ENCODE measurements around the gene ADCY9.
"Not testable (repeated sequence)": the region's sequence is repeated elsewhere in the genome, so short reads cannot be mapped to it uniquely, and the experiment has no call there.

Gene ADCY9

DNA sequence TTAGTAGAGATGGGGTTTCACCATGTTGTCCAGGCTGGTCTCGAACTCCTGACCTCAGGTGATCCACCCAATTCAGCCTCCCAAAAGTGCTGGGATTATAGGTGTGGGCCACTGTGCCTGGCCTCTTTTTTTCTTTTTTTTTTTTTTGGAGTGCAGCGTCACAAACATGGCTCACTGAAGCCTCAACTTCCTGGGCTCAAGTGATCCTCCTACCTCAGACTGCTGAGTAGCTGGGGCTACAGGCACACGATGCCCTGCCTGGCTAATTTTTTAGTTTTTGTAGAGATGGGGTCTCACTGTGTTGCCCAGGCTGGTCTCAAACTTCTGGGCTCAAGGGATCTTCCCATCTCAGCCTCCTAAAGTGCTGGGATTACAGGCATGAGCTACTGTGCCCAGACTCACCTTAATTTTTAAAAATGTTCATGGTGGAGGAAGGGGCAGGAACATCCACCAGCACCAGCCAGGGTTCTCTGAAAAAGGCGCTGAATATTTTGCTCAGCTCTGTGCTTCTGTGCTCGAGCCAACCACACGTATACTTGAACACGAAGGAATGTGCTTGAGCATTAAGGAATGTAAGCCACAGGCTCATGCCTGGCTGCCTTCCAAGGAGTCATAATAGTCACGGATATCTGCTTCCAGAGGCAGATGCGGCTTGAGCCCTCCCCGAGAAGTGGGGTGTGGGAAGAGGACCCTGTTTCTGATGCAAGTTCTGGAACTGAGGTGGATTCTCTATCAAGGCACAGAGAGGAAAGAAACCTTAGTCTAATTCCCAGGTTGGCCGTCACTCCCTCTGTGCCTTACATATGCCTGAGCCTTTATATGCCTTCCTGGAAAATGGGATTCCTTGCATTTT, 170.3 kb downstream of the ADCY9 start:
- DNase-seq, result no peak

DNA sequence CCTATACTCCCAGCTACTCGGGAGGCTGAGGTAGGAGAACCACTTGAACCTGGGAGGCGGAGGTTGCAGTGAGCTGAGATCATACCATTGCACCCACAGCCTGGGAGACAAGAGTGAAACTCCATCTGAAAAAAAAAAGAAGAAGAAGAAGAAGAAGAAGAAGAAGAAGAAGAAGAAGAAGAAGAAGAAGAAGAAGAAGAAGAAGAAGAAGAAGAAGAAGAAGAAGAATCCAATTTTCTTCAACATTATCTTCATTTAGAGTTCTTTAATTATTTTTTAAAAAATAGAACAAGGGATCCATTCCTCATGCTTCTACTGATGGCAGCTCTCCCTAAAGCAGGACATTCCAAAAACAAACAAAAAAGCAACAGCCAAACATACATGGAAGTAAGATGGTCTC, 171.8 kb downstream of the ADCY9 start:
- DNase-seq, result not testable (repeated sequence)

DNA sequence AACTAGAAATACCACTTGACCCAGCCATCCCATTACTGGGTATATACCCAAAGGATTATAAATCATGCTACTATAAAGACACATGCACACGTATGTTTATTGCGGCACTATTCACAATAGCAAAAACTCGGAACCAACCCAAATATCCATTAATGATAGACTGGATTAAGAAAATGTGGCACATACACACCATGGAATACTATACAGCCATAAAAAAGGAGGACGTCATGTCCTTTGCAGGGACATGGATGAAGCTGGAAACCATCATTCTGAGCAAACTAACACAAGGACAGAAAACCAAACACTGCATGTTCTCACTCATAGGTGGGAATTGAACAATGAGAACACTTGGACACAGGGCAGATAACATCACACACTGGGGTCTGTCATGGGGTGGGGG, 174.1 kb downstream of the ADCY9 start:
- DNase-seq, result not testable (repeated sequence)

DNA sequence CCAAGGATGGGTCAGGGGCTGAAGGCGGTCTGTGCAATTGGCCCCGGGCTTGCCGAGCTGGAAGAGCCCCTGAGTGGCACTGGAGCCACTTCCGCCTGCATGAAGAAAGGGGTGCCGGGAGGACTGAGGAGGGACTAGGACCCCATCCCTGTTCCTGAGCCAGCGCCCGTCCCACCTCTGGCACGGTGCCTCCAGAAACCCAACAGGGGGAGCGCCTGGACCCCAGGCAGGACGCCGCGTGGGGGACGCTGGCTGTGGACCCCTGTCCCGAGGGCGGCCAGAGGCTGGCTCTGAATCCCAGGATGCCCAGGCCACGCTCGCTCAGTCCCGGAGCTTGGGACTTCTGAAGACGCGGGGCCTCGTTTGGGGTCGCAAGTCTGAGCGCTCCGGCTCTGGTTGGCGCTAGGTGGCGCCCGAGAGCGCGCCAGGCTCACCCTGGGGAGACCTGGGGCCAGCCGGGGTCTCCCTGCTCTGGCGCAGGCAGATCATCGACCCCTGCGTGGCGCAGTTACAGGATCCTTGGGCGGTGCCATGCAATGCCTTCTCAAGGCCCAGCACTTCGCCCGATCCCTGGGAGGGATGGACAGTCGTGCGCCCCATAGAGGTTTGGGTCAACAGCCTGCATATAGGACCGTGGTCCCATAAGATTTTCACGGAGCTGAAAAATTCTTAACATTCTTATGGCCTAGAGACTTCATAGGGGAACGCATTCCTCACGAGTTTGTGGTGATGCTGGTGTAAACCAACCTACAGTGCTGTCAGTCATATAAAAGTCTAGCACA, 177.2 kb downstream of the ADCY9 start:
- DNase-seq, result peak; percentile 41

DNA sequence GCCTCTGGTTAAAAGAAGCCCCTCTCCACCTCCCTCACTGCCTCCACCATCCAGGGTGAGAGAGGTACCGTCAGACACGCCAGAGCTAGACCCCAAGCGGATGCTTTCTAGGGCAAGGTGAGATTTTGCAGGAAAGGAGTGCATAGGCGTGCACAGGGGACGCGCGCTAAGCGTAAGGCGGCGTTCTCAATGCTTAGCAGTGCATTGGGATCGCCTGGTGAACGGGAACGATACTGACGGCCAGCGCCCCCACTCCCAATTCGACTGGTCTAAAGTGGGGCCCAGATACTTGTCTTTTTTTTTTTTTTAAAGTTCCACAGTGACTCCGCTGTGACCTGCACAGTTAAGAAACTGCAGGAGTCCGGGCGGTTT, 177.8 kb downstream of the ADCY9 start:
- no peak for DNase-seq

DNA sequence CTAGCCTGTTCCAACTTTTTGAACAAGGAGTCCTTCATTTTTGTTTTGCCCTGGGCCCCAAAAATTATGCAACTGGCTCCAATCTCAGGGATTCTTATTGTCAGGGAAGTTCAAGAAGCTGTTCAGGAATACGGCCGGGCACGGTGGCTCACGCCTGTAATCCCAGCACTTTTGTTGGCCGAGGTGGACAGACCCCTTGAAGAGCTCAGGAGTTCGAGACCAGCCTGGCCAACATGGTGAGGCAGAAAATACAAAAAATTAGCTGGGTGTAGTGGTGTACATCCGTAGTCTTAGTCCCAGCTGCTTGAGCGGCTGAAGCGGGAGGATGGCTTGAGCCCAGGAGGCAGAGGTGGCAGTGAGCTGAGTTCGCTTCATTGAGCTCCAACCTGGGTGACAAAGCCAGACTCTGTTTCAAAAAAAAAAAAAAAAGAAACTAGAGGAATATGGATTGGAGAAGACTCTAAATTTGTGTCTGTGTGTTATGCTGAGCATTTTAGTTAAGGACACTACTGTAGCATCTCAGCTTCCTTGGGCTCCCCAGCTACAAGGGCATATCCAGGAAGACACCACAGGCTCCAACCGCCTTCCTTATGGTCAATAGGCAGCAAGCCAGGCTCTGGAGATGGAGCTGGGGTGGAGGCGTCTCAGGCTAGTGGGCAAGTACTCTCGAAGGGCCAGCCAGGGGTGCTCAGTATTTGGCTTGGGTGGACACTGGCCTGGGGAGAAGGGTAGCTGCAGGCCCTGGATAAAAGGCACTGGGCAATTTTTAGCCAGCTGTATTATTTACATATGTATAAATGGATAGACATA, 179.0 kb downstream of the ADCY9 start:
- DNase-seq, result no peak

DNA sequence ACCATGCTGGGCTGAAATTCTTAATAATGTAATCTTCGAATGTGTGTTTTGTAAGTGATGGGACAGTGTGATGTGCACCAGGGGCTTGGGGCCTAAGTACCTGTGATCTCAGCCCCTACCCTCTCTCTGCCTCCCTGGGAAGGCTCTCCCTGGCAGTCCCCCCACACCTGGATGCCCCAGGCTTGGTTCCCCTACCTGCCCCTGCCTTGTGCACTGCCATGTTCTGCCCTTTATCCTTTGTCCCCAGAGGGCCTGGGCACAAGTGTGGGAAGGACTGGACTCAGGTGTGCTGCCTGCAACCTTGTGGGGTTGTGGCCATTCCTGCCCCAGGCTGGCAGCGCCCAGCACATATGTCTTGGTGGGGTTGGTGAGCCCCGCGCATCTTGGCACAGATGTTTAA, 180.3 kb downstream of the ADCY9 start:
- no peak for DNase-seq

DNA sequence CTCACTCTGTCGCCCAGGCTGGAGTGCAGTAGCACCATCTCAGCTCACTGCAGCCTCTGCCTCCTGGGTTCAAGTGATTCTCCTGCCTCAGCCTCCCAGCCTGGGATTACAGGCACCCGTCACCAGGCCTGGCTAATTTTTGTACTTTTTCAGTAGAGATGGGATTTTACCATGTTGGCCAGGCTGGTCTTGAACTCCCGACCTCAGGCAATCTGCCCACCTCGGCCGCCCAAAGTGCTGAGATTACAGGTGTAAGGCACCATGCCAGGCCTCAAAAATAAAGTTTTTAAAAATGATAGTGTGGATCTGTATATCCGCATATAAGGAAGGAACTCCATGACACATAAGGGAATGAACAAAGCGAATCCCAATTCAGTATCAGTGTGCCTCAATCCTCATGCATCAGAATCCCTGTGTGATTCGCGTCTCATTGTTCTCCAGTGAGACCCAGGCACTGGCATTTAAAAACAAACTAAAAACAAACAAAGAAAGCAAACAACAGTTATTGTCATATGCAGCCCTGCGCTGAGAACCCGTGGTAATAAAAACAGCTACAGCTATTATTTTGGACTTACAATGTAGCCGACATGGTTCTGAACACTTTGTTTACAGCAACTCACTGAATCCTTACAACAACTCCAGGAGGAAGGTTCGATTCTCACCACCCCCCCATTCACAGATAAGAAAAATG, 181.6 kb downstream of the ADCY9 start:
- DNase-seq, result no peak

DNA sequence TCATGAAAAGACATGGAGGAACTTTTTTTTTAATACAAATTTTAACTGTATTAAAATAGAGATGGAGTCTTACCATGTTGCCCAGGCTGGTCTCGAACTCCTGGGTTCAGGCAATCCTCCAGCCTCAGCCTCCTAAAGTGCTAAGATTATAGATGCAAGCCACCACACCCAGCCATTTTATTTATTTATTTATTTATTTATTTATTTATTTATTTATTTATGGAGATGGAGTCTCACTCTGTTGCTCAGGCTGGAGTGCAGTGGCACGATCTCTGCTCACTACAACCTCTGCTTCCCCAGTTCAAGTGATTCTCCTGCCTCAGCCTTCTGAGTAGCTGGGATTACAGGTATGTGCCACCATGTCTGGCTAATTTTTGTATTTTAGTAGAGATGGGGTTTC, 189.1 kb downstream of the ADCY9 start:
- DNase-seq, result not testable (repeated sequence)

DNA sequence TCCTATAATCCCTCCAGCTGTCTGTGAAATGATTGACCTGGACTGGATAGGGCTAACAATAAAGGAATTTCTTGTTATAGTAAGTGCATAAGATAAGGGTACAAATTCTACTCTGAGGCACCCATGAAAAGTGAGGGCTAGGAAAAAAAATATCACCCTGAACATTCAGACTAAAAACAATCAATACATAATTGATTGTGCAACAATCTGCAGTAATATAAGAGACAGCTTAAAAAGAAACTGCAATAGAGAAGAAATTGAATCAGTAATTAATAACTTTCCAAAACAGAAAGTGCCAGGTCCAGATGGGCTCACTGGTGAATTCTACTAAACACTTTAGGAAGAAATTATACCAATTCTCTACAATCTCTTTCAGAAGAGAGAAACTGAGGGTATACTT, 191.5 kb downstream of the ADCY9 start:
- no peak for DNase-seq

DNA sequence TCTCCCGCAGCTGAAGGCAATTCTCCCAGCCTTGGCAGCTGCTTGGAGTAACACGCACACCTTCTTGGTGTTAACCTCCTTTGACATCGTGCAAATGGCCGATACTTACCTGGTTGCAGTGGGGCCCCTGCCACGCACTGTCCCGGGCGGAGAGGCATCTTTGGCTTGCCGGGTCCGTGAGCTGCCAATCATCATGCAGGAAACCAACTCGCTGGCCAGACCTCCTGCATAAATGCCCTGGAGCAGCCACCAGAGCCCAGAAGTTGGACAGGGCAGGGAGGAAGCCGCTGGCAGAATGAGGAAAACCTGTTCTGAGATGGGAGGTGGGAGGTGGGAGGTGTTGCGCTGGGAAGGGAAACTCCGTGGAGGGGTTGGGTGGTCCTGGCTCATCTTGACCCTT, 194.0 kb downstream of the ADCY9 start:
- no peak for DNase-seq

DNA sequence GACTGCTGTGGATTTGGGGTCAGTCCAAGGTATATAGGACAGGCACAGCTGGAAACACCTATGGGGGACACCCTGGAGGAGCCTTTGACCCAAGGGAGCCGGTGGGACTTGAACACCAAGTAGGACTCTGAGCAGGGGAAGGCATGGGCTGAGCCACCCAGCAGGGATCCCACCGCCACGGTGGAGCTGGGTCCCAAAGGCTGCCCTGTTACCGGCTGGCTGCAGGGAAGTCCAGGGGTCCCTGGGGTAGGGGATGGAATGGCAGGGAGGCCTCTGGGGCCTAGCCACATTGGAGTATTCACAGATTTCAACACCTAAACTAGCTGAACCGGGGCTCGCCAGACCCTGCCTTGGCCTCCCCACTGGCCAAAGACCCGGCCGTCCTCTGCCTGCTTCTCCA, 196.0 kb downstream of the ADCY9 start:
- no peak for DNase-seq

DNA sequence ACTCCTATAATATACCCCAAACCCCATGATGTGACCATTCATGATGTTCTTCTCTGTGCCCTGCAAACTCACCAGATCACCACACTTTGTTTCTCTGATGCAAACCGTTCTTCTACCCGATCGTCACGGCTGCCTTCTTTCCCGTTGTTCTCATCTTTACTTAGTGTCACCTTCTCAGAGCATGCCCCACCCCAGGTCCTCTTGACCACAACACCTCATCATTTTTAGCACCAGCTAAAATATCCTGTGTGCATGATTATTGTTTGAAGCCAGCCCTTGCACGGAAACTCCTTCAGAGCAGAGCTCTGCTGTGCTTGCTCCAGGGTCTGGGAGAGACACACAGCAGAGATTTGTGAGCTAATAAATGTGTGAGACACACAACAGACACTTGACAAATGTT, 196.8 kb downstream of the ADCY9 start:
- no peak for DNase-seq

DNA sequence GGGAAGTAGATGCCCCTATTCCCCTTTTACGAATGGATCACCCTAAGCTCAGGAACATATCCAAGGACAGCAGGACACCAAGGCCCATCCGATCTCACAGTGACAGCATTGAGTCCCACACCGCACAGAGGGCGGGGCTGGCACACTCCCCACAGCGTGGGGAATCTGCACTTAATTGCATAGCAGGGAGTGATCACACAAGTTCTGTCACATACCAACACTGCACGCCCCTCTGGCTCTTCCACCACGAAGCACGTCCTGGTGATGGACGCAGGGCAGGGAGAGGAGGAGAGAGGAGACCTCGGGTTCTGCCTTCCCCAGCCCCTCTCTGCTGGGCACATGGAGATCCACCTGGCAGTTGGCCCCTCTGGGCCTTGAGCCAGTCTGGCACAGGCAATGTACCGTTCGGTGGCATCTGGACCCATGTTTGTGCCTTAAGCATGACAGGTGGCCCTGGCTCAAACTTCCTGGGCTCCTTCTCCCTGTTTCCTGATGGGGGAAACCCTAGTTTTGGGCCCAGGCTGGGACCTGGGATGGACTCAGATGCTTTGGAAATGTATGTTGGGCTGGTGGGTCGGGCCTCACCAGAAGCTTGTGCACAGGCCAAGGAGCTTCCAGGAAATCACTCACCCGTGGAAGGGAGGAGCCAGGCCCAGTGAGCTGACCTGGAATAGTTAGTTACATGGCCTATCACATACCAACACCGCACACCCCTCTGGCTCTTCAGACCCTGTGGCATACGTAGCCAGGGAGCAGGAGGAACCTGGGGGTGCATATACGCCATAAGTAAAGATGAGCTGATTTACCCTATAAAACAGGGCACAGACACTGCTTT, 200.6 kb downstream of the ADCY9 start:
- no peak for DNase-seq

DNA sequence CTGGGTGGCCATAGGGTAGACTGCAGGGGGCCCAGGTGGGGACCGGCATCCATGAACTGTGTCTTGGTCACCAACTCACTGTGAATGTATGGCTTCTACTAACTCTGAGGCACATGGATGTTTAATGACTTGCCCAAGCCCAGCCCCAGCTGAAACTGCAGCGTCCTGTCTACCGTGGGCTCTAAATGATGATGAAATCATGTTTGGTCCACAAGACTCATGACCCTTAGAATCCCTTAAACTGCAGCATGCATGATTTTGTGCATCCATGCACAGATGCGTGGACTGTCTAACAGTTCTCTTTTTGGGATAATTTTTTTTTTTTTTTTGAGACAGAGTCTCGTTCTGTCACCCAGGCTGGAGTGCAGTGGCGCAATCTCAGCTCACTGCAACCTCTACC, 203.3 kb downstream of the ADCY9 start:
- no peak for DNase-seq

Data from activated effector memory CD4-positive, alpha-beta T cell treated with Interleukin-2 at 50 U/mL for 16 hours (primary cell).